Stomach smooth muscle (tissue), 2 donors: ENCODE measurements around the gene ZC3H18.

Experiments used
- H3K27ac ChIP-seq: one replicate; pipeline ENCODE4 v1.7.0; 2013; ENCODE audit warnings: mild to moderate bottlenecking, low read length, inconsistent platforms
- H3K27me3 ChIP-seq, 2 donors: one replicate each; pipeline ENCODE4 v1.7.0; 2013; ENCODE audit warnings: low read length in 2 of 2; ENCODE audit not compliant: insufficient read depth in 2 of 2, control insufficient read depth in 1 of 2
- H3K36me3 ChIP-seq, 2 donors: one replicate each; pipeline ENCODE4 v1.7.0; 2013; ENCODE audit warnings: low read length in 2 of 2; ENCODE audit not compliant: control insufficient read depth in 2 of 2, insufficient read depth in 2 of 2
- H3K4me1 ChIP-seq: one replicate; pipeline ENCODE4 v1.7.0; 2013; ENCODE audit warnings: low read length; ENCODE audit not compliant: control insufficient read depth, insufficient read depth
- H3K4me3 ChIP-seq, 2 donors: one replicate each; pipeline ENCODE4 v1.7.0; 2013; ENCODE audit warnings: low read length in 2 of 2
- H3K9ac ChIP-seq, 2 donors: one replicate each; pipeline ENCODE4 v1.7.0; 2013; ENCODE audit warnings: low read length in 2 of 2, mild to moderate bottlenecking in 1 of 2
- H3K9me3 ChIP-seq, 2 donors: one replicate each; pipeline ENCODE4 v1.7.0; 2013; ENCODE audit warnings: low read length in 2 of 2; ENCODE audit not compliant: control insufficient read depth in 2 of 2
- donor health status: healthy.
- donor health status: Pancreatic carcinoma.

The ZC3H18 gene

GRCh38 chr16:88569985-88570690 lies at the start of gene ZC3H18:
Gene ZC3H18 (plus strand): TSS chr16:88570403. CDS start chr16:88577124, 6,721 bp downstream.
- Histone ChIP-seq H3K9ac (peak within 1 kb of the TSS; percentile 79 to 80), H3K9me3 (no peaks in the 10 kb centered on the region), H3K27ac (peak within 1 kb of the TSS; percentile 58)

GRCh38 chr16:88521674-88522073 lies 48.5 kb upstream of the ZC3H18 start:
- no peaks in the 10 kb centered on the region for H3K36me3 ChIP-seq
- H3K27me3 ChIP-seq: peaks cover 28 to 61% of the 10 kb centered on the region in 2 donors
- H3K4me1 ChIP-seq: peaks cover 7% of the 10 kb centered on the region

More at GRCh38 chr16:88569985-88570690, at the start of gene ZC3H18:
- Histone ChIP-seq H3K36me3 (peaks cover 3 to 4% of the 10 kb centered on the region in 2 donors), H3K4me1 (peaks cover 17% of the 10 kb centered on the region), H3K27me3 (no peaks in the 10 kb centered on the region), H3K4me3 (peak within 1 kb of the TSS; percentile 63 to 86)

GRCh38 chr16:88522276-88522949 lies 47.8 kb upstream of the ZC3H18 start:
- Histone ChIP-seq H3K27me3 (peaks cover 26 to 58% of the 10 kb centered on the region in 2 donors), H3K9me3 (no peaks in the 10 kb centered on the region), H3K4me1 (peaks cover 14% of the 10 kb centered on the region)

More at GRCh38 chr16:88521674-88522073, 48.5 kb upstream of the ZC3H18 start:
- Histone ChIP-seq H3K27ac (no peak overlapping the region), H3K9me3 (no peaks in the 10 kb centered on the region), H3K4me3 (no peak overlapping the region), H3K9ac (no peak overlapping the region)

GRCh38 chr16:88523309-88524161 lies 46.7 kb upstream of the ZC3H18 start:
- Histone ChIP-seq H3K27ac (no peak overlapping the region), H3K4me1 (peaks cover 17% of the 10 kb centered on the region), H3K36me3 (no peaks in the 10 kb centered on the region), H3K4me3 (no peak overlapping the region), H3K9me3 (no peaks in the 10 kb centered on the region), H3K9ac (no peak overlapping the region), H3K27me3 (peaks cover 21 to 54% of the 10 kb centered on the region in 2 donors)

More at GRCh38 chr16:88522276-88522949, 47.8 kb upstream of the ZC3H18 start:
- Histone ChIP-seq H3K9ac (no peak overlapping the region), H3K4me3 (no peak overlapping the region), H3K36me3 (no peaks in the 10 kb centered on the region), H3K27ac (no peak overlapping the region)

- H3K9ac ChIP-seq: no peak overlapping the region
- H3K9me3 ChIP-seq: no peaks in the 10 kb centered on the region
- peaks cover 18 to 51% of the 10 kb centered on the region in 2 donors for H3K27me3 ChIP-seq
- H3K4me3 ChIP-seq: no peak overlapping the region
- H3K36me3 ChIP-seq: no peaks in the 10 kb centered on the region
- peaks cover 17% of the 10 kb centered on the region for H3K4me1 ChIP-seq
- H3K27ac ChIP-seq: no peak overlapping the region
Measured at GRCh38 chr16:88524274-88524972, 45.8 kb upstream of the ZC3H18 start.

- H3K4me3 ChIP-seq: no peak overlapping the region
- no peaks in the 10 kb centered on the region for H3K9me3 ChIP-seq
- no peak overlapping the region for H3K27ac ChIP-seq
- H3K9ac ChIP-seq: no peak overlapping the region
- H3K4me1 ChIP-seq: peaks cover 17% of the 10 kb centered on the region
- peaks cover 18 to 47% of the 10 kb centered on the region in 2 donors for H3K27me3 ChIP-seq
- H3K36me3 ChIP-seq: no peaks in the 10 kb centered on the region
Measured at GRCh38 chr16:88524973-88525662, 45.1 kb upstream of the ZC3H18 start.

- no peaks in the 10 kb centered on the region for H3K9me3 ChIP-seq
- H3K4me1 ChIP-seq: peaks cover 17% of the 10 kb centered on the region
- no peak overlapping the region for H3K4me3 ChIP-seq
- no peak overlapping the region for H3K9ac ChIP-seq
- H3K36me3 ChIP-seq: no peaks in the 10 kb centered on the region
- H3K27ac ChIP-seq: no peak overlapping the region
- H3K27me3 ChIP-seq: peaks cover 18 to 47% of the 10 kb centered on the region in 2 donors
Measured at GRCh38 chr16:88525663-88525990, 44.6 kb upstream of the ZC3H18 start.

GRCh38 chr16:88526008-88526905 lies 43.9 kb upstream of the ZC3H18 start:
- Histone ChIP-seq H3K4me1 (peaks cover 17% of the 10 kb centered on the region), H3K9ac (no peak overlapping the region), H3K27ac (no peak overlapping the region), H3K4me3 (no peak overlapping the region), H3K27me3 (peaks cover 16 to 44% of the 10 kb centered on the region in 2 donors), H3K36me3 (no peaks in the 10 kb centered on the region), H3K9me3 (no peaks in the 10 kb centered on the region)

- no peak overlapping the region for H3K4me3 ChIP-seq
- peaks cover 17% of the 10 kb centered on the region for H3K4me1 ChIP-seq
- H3K9me3 ChIP-seq: no peaks in the 10 kb centered on the region
- H3K27me3 ChIP-seq: peaks cover 12 to 41% of the 10 kb centered on the region in 2 donors
- no peaks in the 10 kb centered on the region for H3K36me3 ChIP-seq
- H3K9ac ChIP-seq: no peak overlapping the region
- H3K27ac ChIP-seq: no peak overlapping the region
Measured at GRCh38 chr16:88526906-88527185, 43.4 kb upstream of the ZC3H18 start.
